HUES64 (cell line): ENCODE results near the gene PLA2G2A.
"Not testable (repeated sequence)": the region's sequence is repeated elsewhere in the genome, so short reads cannot be mapped to it uniquely, and the experiment has no call there.

Source experiments
- H3K27ac ChIP-seq: 2 replicates; pipeline ENCODE4 v1.7.0; 2013; ENCODE audit warnings: low read depth, low read length, inconsistent platforms
- H3K27me3 ChIP-seq: 2 replicates; pipeline ENCODE4 v1.6.1; 2013; ENCODE audit warnings: mild to moderate bottlenecking, low read length; ENCODE audit not compliant: insufficient read depth
- H3K36me3 ChIP-seq: 2 replicates; pipeline ENCODE4 v1.6.1; 2013; ENCODE audit warnings: mild to moderate bottlenecking, low read length; ENCODE audit not compliant: insufficient read depth
- H3K4me1 ChIP-seq: 2 replicates; pipeline ENCODE4 v1.6.1; 2013; ENCODE audit warnings: mild to moderate bottlenecking, low read length, moderate library complexity; ENCODE audit not compliant: insufficient read depth
- H3K4me3 ChIP-seq: 2 replicates; pipeline ENCODE4 v1.5.1; 2013; ENCODE audit warnings: mild to moderate bottlenecking, low read length, moderate library complexity
- H3K9ac ChIP-seq: 2 replicates; pipeline ENCODE4 v1.6.1; 2013; ENCODE audit warnings: mild to moderate bottlenecking, low read depth, low read length
- H3K9me3 ChIP-seq: 2 replicates; pipeline ENCODE4 v1.6.1; 2013; ENCODE audit warnings: low read depth, low read length; ENCODE audit not compliant: insufficient read depth
- WGBS: fragments of 150-250, 120-280 bp; methylation state at CpG from one replicate; pipeline ENCODE4 v1.1.7; 2013; ENCODE audit warnings: missing lambda C conversion rate; 5-methylcytosine and 5-hydroxymethylcytosine counted together

PLA2G2A gene

GRCh38 chr1:19927130-19927421 is 52.3 kb downstream of the PLA2G2A start:
- not testable (repeated sequence) for H3K27me3 ChIP-seq, H3K9ac ChIP-seq, H3K4me1 ChIP-seq, H3K27ac ChIP-seq, H3K36me3 ChIP-seq, H3K4me3 ChIP-seq
- H3K9me3 ChIP-seq = peaks cover 16% of the 10 kb centered on the region
- 82% methylated on average over 3 of the region's 3 CpGs for WGBS

- Histone ChIP-seq H3K4me3 (no peak overlapping the region), H3K9me3 (peaks cover 11% of the 10 kb centered on the region), H3K27ac (no peak overlapping the region), H3K27me3 (no peaks in the 10 kb centered on the region), H3K36me3 (no peaks in the 10 kb centered on the region), H3K9ac (no peak overlapping the region), H3K4me1 (no peaks in the 10 kb centered on the region)
- WGBS = 81% methylated on average over 7 of the region's 8 CpGs
Observed at GRCh38 chr1:19926296-19927129, 52.9 kb downstream of the PLA2G2A start.
